PC-3 (cell line): ENCODE data around the gene KRT80. TPM values are rescaled to one million over a fixed set of nuclear protein-coding genes. Genes with fewer than 3 reads are reported as not detected.

Experiments
- ATAC-seq: fragments of 200-7000 bp; cut with Tn5 transposase; 2 replicates; pipeline ENCODE4 v1.9.1; 2020; ENCODE audit warnings: mild to moderate bottlenecking, moderate library complexity
- BruUV-seq: library from RNA; stranded (reverse); fragments of 400-500 nt; replicated peaks from 2 replicates; lab custom pipeline; 2021; lab: Mats Ljungman, UMichigan
- CTCF ChIA-PET: fragments of 300-600 bp; sonication (Branson Sonifier 250); formaldehyde crosslinking; loops from one replicate; lab custom pipeline; 2022; ENCODE audit warnings: antibody characterized with exemption; lab: Charles Lee
- POLR2A ChIA-PET: fragments of 300-600 bp; sonication (Branson Sonifier 250); formaldehyde crosslinking; loops from one replicate; lab custom pipeline; 2022; ENCODE audit warnings: antibody characterized with exemption; ENCODE audit not compliant: unreplicated experiment; lab: Charles Lee
- DNase-seq: peaks from one replicate; pipeline ENCODE4 v3.0.0-alpha.2; 2015
- H2AFZ ChIP-seq: fragments of 300-600 bp; sonication (generic); 2 replicates; pipeline ENCODE4 v1.6.0; 2016; ENCODE audit warnings: antibody characterized with exemption, low read length
- H3F3A ChIP-seq: fragments of 300-600 bp; sonication (generic); one replicate; pipeline ENCODE4 v1.6.0; 2017; ENCODE audit warnings: antibody characterized with exemption, low read length, control low read depth, mild to moderate bottlenecking; ENCODE audit not compliant: unreplicated experiment
- H3K27ac ChIP-seq: fragments of 300-600 bp; sonication (generic); 2 replicates; pipeline ENCODE4 v1.5.1; 2016; ENCODE audit warnings: mild to moderate bottlenecking, low read length
- H3K27me3 ChIP-seq: fragments of 300-600 bp; sonication (generic); 2 replicates; pipeline ENCODE4 v1.6.1; 2016; ENCODE audit warnings: low read length, mixed read lengths
- H3K36me3 ChIP-seq: fragments of 300-600 bp; sonication (generic); 2 replicates; pipeline ENCODE4 v1.6.1; 2016; ENCODE audit warnings: low read depth, mixed run types, low read length, mixed read lengths
- H3K4me1 ChIP-seq: fragments of 300-600 bp; sonication (generic); 2 replicates; pipeline ENCODE4 v1.5.1; 2016; ENCODE audit warnings: low read length; ENCODE audit not compliant: insufficient read depth
- H3K4me2 ChIP-seq: fragments of 300-600 bp; sonication (generic); 2 replicates; pipeline ENCODE4 v1.6.0; 2016; ENCODE audit warnings: low read length
- H3K4me3 ChIP-seq: fragments of 300-600 bp; sonication (generic); 2 replicates; pipeline ENCODE4 v1.5.1; 2016; ENCODE audit warnings: mild to moderate bottlenecking, low read length, mixed read lengths
- H3K79me2 ChIP-seq: fragments of 300-600 bp; sonication (generic); 2 replicates; pipeline ENCODE4 v1.6.1; 2017; ENCODE audit warnings: low read length, mixed read lengths
- H3K9ac ChIP-seq: fragments of 300-600 bp; sonication (generic); 2 replicates; pipeline ENCODE4 v1.6.0; 2016; ENCODE audit warnings: mild to moderate bottlenecking, low read length
- H3K9me2 ChIP-seq: fragments of 300-600 bp; sonication (generic); replicated peaks from 2 replicates; pipeline ENCODE4 v1.6.1; 2016; ENCODE audit warnings: mixed run types, low read length, mixed read lengths
- H3K9me3 ChIP-seq: fragments of 300-600 bp; sonication (generic); 2 replicates; pipeline ENCODE4 v1.6.1; 2016; ENCODE audit warnings: low read length, mixed read lengths
- H4K20me1 ChIP-seq: fragments of 300-600 bp; sonication (generic); 2 replicates; pipeline ENCODE4 v1.6.1; 2016; ENCODE audit warnings: low read length, mixed read lengths
- EZH2 ChIP-seq: fragments of 300-600 bp; sonication (generic); IDR thresholded peaks from one replicate; pipeline ENCODE4 v1.6.1; 2017; ENCODE audit warnings: antibody characterized with exemption, mild to moderate bottlenecking, low read length; ENCODE audit not compliant: unreplicated experiment
- EZH2phosphoT487 ChIP-seq: fragments of 300-600 bp; sonication (generic); IDR thresholded peaks from 2 replicates; pipeline ENCODE4 v1.6.1; 2018; ENCODE audit warnings: mild to moderate bottlenecking, antibody characterized with exemption, low read length, borderline replicate concordance
- intact Hi-C: fragments of 100-400 bp; cut with micrococcal nuclease; formaldehyde crosslinking; loops from 2 replicates; pipeline ENCODE4 v1.9.0; 2023
- total RNA-seq: library from RNA; depleted of rRNA; stranded (reverse); fragments of >200 nt; gene quantifications from 2 replicates; pipeline ENCODE4 v1.2.3, GENCODE V29; 2014
- TF ChIP-seq, protein P1 (sequence below): fragments of 300-600 bp; sonication (generic); conservative IDR thresholded peaks from 2 replicates; pipeline ENCODE4 v1.5.1; 2017; ENCODE audit warnings: antibody characterized with exemption, low read depth, mild to moderate bottlenecking, low read length

The KRT80 gene
- total RNA-seq, 1 experiment from 2014 or later = 19.8 TPM

GRCh38 chr12:52214421-52214802 lies 22.6 kb upstream of the KRT80 start:
- Histone ChIP-seq H3K9ac (no peak overlapping the region), H2AFZ (no peak overlapping the region), H3K9me3 (no peaks in the 10 kb centered on the region), H3K9me2 (no peaks in the 10 kb centered on the region), H3K4me1 (peaks cover 61% of the 10 kb centered on the region), H3K79me2 (no peaks in the 10 kb centered on the region), H3K27me3 (no peaks in the 10 kb centered on the region), H3K4me3 (no peak overlapping the region), H3K27ac (peak overlapping the region; percentile 72), H3F3A (peaks cover 7% of the 10 kb centered on the region), H3K4me2 (peak overlapping the region; percentile 6; the same call in 1 of the 2 replicates), H3K36me3 (no peaks in the 10 kb centered on the region), H4K20me1 (no peaks in the 10 kb centered on the region)
- no TSS peak for BruUV-seq
- ChIA-PET CTCF (interaction anchor here (0.5 kb wide), 1 partner anchor 65 kb away, joined by 3 read pairs; no protein-coding TSS in a partner anchor), POLR2A (interaction anchor here (0.5 kb wide), 1 partner anchor 67 kb away, joined by 12 read pairs; no protein-coding TSS in a partner anchor)
- TF ChIP-seq, protein P1, sequence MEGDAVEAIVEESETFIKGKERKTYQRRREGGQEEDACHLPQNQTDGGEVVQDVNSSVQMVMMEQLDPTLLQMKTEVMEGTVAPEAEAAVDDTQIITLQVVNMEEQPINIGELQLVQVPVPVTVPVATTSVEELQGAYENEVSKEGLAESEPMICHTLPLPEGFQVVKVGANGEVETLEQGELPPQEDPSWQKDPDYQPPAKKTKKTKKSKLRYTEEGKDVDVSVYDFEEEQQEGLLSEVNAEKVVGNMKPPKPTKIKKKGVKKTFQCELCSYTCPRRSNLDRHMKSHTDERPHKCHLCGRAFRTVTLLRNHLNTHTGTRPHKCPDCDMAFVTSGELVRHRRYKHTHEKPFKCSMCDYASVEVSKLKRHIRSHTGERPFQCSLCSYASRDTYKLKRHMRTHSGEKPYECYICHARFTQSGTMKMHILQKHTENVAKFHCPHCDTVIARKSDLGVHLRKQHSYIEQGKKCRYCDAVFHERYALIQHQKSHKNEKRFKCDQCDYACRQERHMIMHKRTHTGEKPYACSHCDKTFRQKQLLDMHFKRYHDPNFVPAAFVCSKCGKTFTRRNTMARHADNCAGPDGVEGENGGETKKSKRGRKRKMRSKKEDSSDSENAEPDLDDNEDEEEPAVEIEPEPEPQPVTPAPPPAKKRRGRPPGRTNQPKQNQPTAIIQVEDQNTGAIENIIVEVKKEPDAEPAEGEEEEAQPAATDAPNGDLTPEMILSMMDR = peak; percentile 19; the same call in 1 of the 2 replicates
- TF ChIP-seq EZH2phosphoT487 = no peak
- no peak for TF ChIP-seq EZH2
- ATAC-seq = 0 out of 2 replicates have a peak, but pooled peaks have one; percentile 3
- intact Hi-C loops = no loop called here
- DNase-seq = peak; percentile 63

- CTCF ChIA-PET = interaction anchor here (0.5 kb wide), 1 partner anchor 65 kb away, joined by 3 read pairs; no protein-coding TSS in a partner anchor
- no peaks in the 10 kb centered on the region for H3K79me2 ChIP-seq
- POLR2A ChIA-PET = no interaction called here
- BruUV-seq = no TSS peak
- peaks cover 7% of the 10 kb centered on the region for H3F3A ChIP-seq
- no peak overlapping the region for H3K9ac ChIP-seq
- peak overlapping the region; percentile 72 for H3K27ac ChIP-seq
- no peaks in the 10 kb centered on the region for H3K9me3 ChIP-seq
- H3K4me2 ChIP-seq = peak overlapping the region; percentile 6; the same call in 1 of the 2 replicates
- H3K36me3 ChIP-seq = no peaks in the 10 kb centered on the region
- no peaks in the 10 kb centered on the region for H3K9me2 ChIP-seq
- no peak for TF ChIP-seq EZH2
- TF ChIP-seq, protein P1 = peak; percentile 99
- H3K4me3 ChIP-seq = no peak overlapping the region
- peak; percentile 96 for DNase-seq
- H3K4me1 ChIP-seq = peaks cover 61% of the 10 kb centered on the region
- no peaks in the 10 kb centered on the region for H4K20me1 ChIP-seq
- intact Hi-C loops = loop anchor here (1.0 kb wide), 1 partner anchor 41 kb away; no protein-coding TSS in a partner anchor
- ATAC-seq = peak; percentile 56
- H3K27me3 ChIP-seq = no peaks in the 10 kb centered on the region
- no peak overlapping the region for H2AFZ ChIP-seq
Measured at GRCh38 chr12:52213564-52214420, 22.0 kb upstream of the KRT80 start.
